Measurements from ENCODE around the gene PRR35. TPM values are rescaled to one million over a fixed set of nuclear protein-coding genes. Genes with fewer than 3 reads are reported as not detected.

The PRR35 gene
- total RNA-seq, 1 donor from 2014 or later: 0.05 TPM

GRCh38 chr16:528111-529011 lies 31.8 kb upstream of the PRR35 start:
- DNase-seq (ENCODE audit: low read depth): peak; percentile 51

GRCh38 chr16:529012-529575 lies 31.1 kb upstream of the PRR35 start:
- DNase-seq (ENCODE audit: low read depth): no peak

- no peak for DNase-seq (ENCODE audit: low read depth)
Measured at GRCh38 chr16:530111-530817, 29.9 kb upstream of the PRR35 start.

- no peak for DNase-seq (ENCODE audit: low read depth)
Measured at GRCh38 chr16:531494-532125, 28.6 kb upstream of the PRR35 start.

- peak; percentile 21 for DNase-seq (ENCODE audit: low read depth)
Measured at GRCh38 chr16:533391-534123, 26.6 kb upstream of the PRR35 start.

GRCh38 chr16:534135-534534 lies 26.1 kb upstream of the PRR35 start:
- DNase-seq (ENCODE audit: low read depth): no peak

GRCh38 chr16:534856-535445 lies 25.2 kb upstream of the PRR35 start:
- DNase-seq (ENCODE audit: low read depth): no peak

- peak; percentile 43 for DNase-seq (ENCODE audit: low read depth)
Measured at GRCh38 chr16:535446-536405, 24.5 kb upstream of the PRR35 start.

GRCh38 chr16:536746-537145 lies 23.4 kb upstream of the PRR35 start:
- no peak for DNase-seq (ENCODE audit: low read depth)

GRCh38 chr16:537415-538335 lies 22.5 kb upstream of the PRR35 start:
- no peak for DNase-seq (ENCODE audit: low read depth)

GRCh38 chr16:539901-540530 lies 20.2 kb upstream of the PRR35 start:
- no peak for DNase-seq (ENCODE audit: low read depth)

- DNase-seq (ENCODE audit: low read depth): no peak
Measured at GRCh38 chr16:540645-541340, 19.4 kb upstream of the PRR35 start.

- no peak for DNase-seq (ENCODE audit: low read depth)
Measured at GRCh38 chr16:543301-544164, 16.7 kb upstream of the PRR35 start.

- DNase-seq (ENCODE audit: low read depth): no peak
Measured at GRCh38 chr16:544517-544916, 15.7 kb upstream of the PRR35 start.

- no peak for DNase-seq (ENCODE audit: low read depth)
Measured at GRCh38 chr16:546909-547770, 13.1 kb upstream of the PRR35 start.

- no peak for DNase-seq (ENCODE audit: low read depth)
Measured at GRCh38 chr16:548586-548985, 11.6 kb upstream of the PRR35 start.

Data from renal cortical epithelial cell (primary cell).